Astrocyte of the cerebellum (primary cell): Measurements from ENCODE around the gene LLPH.

ENCODE experiments used
- DNase-seq: peaks from one replicate; pipeline ENCODE4 v3.0.0-alpha.2; 2011; ENCODE audit warnings: low read depth
- H3K4me3 ChIP-seq: 2 replicates; pipeline ENCODE4 v1.5.1; 2011; ENCODE audit warnings: mild to moderate bottlenecking, low read depth, low read length, moderate library complexity
- in situ Hi-C: cut with HindIII; loops from 2 replicates; pipeline ENCODE4 v1.10.0; 2017; ENCODE audit warnings: low sequenced_read_pairs
- TF ChIP-seq, protein P1 (sequence below): IDR thresholded peaks from 2 replicates; pipeline ENCODE4 v1.5.1; 2012; ENCODE audit warnings: low read length, low read depth, moderate library complexity, mild to moderate bottlenecking; ENCODE audit errors: missing control alignments

Gene LLPH

DNA sequence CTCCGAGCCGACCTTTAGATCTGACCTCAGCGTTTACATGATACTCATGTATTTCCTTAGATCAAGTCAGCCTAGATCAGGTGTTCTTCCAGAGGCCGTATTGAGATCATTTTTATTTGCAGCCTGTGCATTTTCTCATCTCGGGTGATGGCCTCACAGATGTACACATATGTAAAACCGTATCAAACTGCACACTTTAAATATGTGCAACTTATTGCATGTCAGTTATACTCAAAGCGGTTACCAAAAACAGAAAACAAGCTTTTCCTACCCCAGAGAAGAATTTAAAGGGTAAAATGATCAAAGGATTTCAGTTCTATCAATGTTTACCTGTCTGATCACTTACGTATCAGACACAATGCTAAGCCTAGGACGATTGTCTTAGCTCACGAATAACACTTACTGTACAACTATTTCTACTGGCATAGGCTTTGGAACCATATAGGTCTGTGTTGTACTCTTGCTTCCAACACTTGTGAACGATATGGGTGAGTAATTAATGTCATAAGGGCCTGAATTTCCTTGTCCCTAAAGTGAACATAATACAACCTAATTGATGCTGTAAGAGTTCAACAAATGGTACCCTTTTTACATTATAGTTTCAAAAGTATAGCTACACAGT, 628 bp upstream of the LLPH start:
- in situ Hi-C loops, result no loop called here
- peak overlapping the region; percentile 100 for H3K4me3 ChIP-seq
- DNase-seq, result no peak
- TF ChIP-seq, protein P1, sequence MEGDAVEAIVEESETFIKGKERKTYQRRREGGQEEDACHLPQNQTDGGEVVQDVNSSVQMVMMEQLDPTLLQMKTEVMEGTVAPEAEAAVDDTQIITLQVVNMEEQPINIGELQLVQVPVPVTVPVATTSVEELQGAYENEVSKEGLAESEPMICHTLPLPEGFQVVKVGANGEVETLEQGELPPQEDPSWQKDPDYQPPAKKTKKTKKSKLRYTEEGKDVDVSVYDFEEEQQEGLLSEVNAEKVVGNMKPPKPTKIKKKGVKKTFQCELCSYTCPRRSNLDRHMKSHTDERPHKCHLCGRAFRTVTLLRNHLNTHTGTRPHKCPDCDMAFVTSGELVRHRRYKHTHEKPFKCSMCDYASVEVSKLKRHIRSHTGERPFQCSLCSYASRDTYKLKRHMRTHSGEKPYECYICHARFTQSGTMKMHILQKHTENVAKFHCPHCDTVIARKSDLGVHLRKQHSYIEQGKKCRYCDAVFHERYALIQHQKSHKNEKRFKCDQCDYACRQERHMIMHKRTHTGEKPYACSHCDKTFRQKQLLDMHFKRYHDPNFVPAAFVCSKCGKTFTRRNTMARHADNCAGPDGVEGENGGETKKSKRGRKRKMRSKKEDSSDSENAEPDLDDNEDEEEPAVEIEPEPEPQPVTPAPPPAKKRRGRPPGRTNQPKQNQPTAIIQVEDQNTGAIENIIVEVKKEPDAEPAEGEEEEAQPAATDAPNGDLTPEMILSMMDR, result no peak

DNA sequence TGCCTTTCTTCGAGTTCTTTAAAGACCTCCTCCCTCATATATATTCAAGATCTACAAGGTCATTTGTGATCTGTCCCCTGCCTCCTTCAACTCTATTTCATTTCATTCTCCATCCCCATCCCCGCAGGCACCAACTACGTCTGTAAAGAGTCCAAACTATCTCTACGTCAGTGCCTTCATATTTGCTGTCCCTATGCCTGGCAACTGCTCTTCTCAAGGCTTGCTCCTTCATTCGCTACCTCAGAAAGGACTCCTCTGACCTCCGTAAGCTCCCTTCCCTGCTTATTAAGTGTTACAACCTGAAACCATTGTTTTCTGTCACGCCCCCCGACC, 650 bp downstream of the LLPH start:
- H3K4me3 ChIP-seq, result peak overlapping the region; percentile 100
- TF ChIP-seq, protein P1, result no peak
- in situ Hi-C loops, result no loop called here
- DNase-seq, result no peak

DNA sequence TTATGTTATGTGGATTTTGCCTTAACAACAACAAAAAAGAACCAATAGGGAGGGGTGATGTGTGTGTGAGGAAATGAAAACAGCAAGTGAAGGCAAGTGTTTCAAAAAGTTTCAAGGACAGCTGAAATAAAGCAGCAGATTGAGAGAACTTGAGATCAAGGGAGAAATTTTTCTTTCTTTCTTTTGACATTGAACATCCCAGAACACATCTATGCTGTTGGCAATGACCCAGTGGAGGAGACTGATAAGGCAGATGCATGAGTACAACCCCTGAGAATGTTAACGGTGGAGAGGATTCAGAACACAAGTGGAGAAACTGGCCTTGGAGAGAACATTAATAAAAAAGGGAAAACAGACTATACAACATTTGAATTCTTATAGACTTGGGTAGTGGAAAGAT, 2.9 kb downstream of the LLPH start:
- TF ChIP-seq, protein P1, result no peak
- no peak for DNase-seq
- no peak overlapping the region for H3K4me3 ChIP-seq
- in situ Hi-C loops, result no loop called here

DNA sequence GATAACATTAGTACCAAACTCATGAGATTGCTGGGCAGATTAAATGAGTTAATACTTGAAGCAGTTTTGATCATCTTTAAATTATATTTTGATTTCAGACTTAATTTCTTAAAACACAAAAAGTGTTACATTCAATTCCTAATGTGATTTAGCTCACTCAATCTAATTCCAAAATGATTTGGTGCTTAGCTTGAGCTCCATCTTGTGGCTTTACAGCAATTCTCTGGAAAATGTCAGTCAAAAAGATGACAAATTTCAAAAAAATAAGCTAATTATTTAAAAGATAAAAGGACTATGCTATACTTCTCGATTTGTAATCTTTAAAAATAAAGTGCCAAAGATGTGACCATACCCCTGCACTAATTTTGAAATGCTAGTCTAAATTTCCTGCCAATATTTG, 10.1 kb downstream of the LLPH start:
- TF ChIP-seq, protein P1, result no peak
- H3K4me3 ChIP-seq, result no peak overlapping the region

DNA sequence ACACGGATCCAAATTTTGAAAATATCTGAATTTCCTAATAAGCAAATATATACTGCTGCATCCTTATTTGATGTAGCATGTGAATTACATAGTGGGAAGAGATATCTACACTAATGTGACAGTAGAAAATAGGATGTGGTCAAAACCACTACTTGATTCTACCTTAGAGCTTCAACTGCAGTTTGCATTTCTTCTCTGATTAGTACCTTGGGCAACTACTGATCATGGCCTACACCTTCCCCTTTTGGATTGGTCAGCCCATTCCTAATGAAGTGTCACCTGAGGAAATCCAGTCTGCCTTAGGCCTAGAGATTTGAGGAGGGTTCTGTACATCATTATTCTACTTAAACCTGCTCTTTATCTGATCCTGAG, 10.7 kb downstream of the LLPH start:
- in situ Hi-C loops, result loop anchor here (25.0 kb wide), 1 partner anchor 833 kb away; the partner anchor contains the start of gene MSRB3
- TF ChIP-seq, protein P1, result no peak
- no peak for DNase-seq
- no peak overlapping the region for H3K4me3 ChIP-seq

More for the DNA sequence above, 10.1 kb downstream of the LLPH start:
- DNase-seq, result no peak
- in situ Hi-C loops, result loop anchor here (25.0 kb wide), 1 partner anchor 833 kb away; the partner anchor contains the start of gene MSRB3

DNA sequence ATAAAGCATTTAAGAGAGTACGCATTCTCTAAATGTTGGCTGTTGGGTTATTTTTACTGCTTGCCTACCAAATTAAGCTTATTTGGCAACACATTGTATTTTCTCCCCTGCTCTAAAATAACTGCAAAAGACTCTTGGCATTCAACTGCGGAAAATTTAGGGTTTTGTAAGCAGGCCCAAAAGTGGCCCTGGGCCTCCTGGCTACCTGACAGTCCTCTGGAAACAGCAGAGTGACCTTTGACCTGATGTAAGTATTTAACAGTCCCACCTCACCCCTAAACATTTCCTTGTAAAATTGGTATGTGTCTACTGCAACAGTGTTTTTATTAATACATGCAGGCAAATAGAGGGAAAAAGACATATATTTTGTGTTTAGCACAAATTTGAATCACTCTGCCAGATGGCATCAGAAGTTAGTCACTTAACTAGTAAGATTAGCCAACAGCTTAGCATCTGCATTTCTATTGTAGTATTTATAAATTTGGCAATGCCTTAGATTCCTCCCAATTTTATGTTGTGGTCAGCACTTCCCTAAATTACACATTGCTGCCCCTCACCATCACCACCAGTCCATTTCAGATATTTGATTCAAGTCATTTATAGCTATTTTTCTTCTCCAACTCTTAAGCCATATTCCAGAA, 11.2 kb downstream of the LLPH start:
- H3K4me3 ChIP-seq, result no peak overlapping the region
- in situ Hi-C loops, result loop anchor here (25.0 kb wide), 1 partner anchor 832 kb away; the partner anchor contains the start of gene MSRB3
- TF ChIP-seq, protein P1, result no peak
- no peak for DNase-seq
